A549 (cell line): Measurements from ENCODE around the gene MOGAT2. TPM values are rescaled to one million over a fixed set of nuclear protein-coding genes. Genes with fewer than 3 reads are reported as not detected.

Experiments
- ATAC-seq, 2 experiments: fragments of 200-7000 bp in 1 of 2; fragments of >200 bp in 1 of 2; cut with Nextera tagmentation in 1 of 2; cut with Tn5 transposase in 1 of 2; 3 replicates each; pipeline versions ENCODE4 v1.8.0 to v1.9.1; 2018 to 2020; ENCODE audit warnings: mild to moderate bottlenecking in 1 of 2, moderate library complexity in 1 of 2
- CTCF ChIA-PET: fragments of 300-600 bp; sonication (Branson Sonifier 250); formaldehyde crosslinking; extraction: SDS; loops from one replicate; lab custom pipeline; 2021; ENCODE audit warnings: antibody characterized with exemption, inconsistent platforms; lab: Yijun Ruan, JAX
- POLR2A ChIA-PET: fragments of 350-600 bp; formaldehyde crosslinking; extraction: SDS; loops from one replicate; lab custom pipeline; 2021; ENCODE audit warnings: antibody characterized with exemption, inconsistent platforms; lab: Yijun Ruan, JAX
- DNase-seq, 2 experiments: peaks; one replicate each; pipeline versions ENCODE4 v3.0.0 to v3.0.0-alpha.2; 2011 to 2016; ENCODE audit warnings: low read depth in 1 of 2, low spot score in 1 of 2
- FAIRE-seq: peaks from 2 replicates; lab custom pipeline; 2011; peaks lifted over from hg19 to GRCh38; lab: Jason Lieb, UNC
- H3K27ac ChIP-seq, 2 experiments: fragments of >200 bp; sonication (Bioruptor Twin); formaldehyde crosslinking; 3 replicates each; pipeline ENCODE4 v1.5.1; 2016 to 2017
- H3K4me1 ChIP-seq: fragments of >200 bp; sonication (Bioruptor Twin); formaldehyde crosslinking; 3 replicates; pipeline ENCODE4 v1.6.1; 2016
- H3K4me2 ChIP-seq: fragments of >200 bp; sonication (Bioruptor Twin); formaldehyde crosslinking; 3 replicates; pipeline ENCODE4 v1.6.1; 2016
- H3K4me3 ChIP-seq: fragments of >200 bp; sonication (Bioruptor Twin); formaldehyde crosslinking; 3 replicates; pipeline ENCODE4 v1.5.1; 2016
- H3K9me3 ChIP-seq: fragments of >200 bp; sonication (Bioruptor Twin); formaldehyde crosslinking; 3 replicates; pipeline ENCODE4 v1.6.1; 2016
- CBX8 ChIP-seq: fragments of 200-600 bp; sonication (generic); IDR thresholded peaks from 2 replicates; pipeline ENCODE4 v1.6.1; 2016
- CTCF ChIP-seq: fragments of >200 bp; sonication (Bioruptor Twin); formaldehyde crosslinking; IDR thresholded peaks from 3 replicates; pipeline ENCODE4 v1.5.1; 2016
- EHF ChIP-seq: fragments of 250-450 bp; sonication (Bioruptor Pico); IDR thresholded peaks from 2 replicates; pipeline ENCODE4 v1.5.0; 2020; ENCODE audit warnings: mild to moderate bottlenecking
- EHMT2 ChIP-seq: fragments of 200-600 bp; sonication (generic); IDR thresholded peaks from 2 replicates; pipeline ENCODE4 v1.6.1; 2016; ENCODE audit warnings: antibody characterized with exemption, low read depth, mild to moderate bottlenecking, moderate library complexity
- FOXS1 ChIP-seq: fragments of 250-450 bp; sonication (Bioruptor Pico); IDR thresholded peaks from 2 replicates; pipeline ENCODE4 v1.5.0; 2020; ENCODE audit warnings: mild to moderate bottlenecking, moderate library complexity
- KDM5A ChIP-seq: fragments of 200-600 bp; sonication (generic); IDR thresholded peaks from 2 replicates; pipeline ENCODE4 v1.6.1; 2016; ENCODE audit warnings: antibody characterized with exemption, mild to moderate bottlenecking
- MAFK ChIP-seq: fragments of 450-650 bp; IDR thresholded peaks from 2 replicates; pipeline ENCODE4 v1.6.1; 2014; ENCODE audit not compliant: partially characterized antibody
- MAX ChIP-seq: IDR thresholded peaks from 2 replicates; pipeline ENCODE4 v1.6.1; 2012
- NPAS2 ChIP-seq: fragments of 250-450 bp; sonication (Bioruptor Pico); IDR thresholded peaks from 2 replicates; pipeline ENCODE4 v1.8.0; 2022; ENCODE audit warnings: mild to moderate bottlenecking, moderate library complexity, borderline replicate concordance
- RARB ChIP-seq: fragments of 250-450 bp; sonication (Bioruptor Pico); IDR thresholded peaks from 2 replicates; pipeline ENCODE4 v1.8.0; 2021; ENCODE audit warnings: mild to moderate bottlenecking, moderate library complexity
- RCOR1 ChIP-seq: fragments of 150-350 bp; IDR thresholded peaks from 2 replicates; pipeline ENCODE4 v1.6.1; 2014; ENCODE audit warnings: antibody characterized with exemption, low read length, low read depth
- RNF2 ChIP-seq: fragments of 200-600 bp; sonication (generic); IDR thresholded peaks from 2 replicates; pipeline ENCODE4 v1.6.1; 2016; ENCODE audit warnings: low read depth, mild to moderate bottlenecking, antibody characterized with exemption, moderate library complexity, borderline replicate concordance
- SMC3 ChIP-seq: fragments of >200 bp; sonication (Bioruptor Twin); formaldehyde crosslinking; IDR thresholded peaks from 3 replicates; pipeline ENCODE4 v1.6.1; 2018; ENCODE audit warnings: inconsistent platforms
- USF2 ChIP-seq: fragments of 450-650 bp; IDR thresholded peaks from 2 replicates; pipeline ENCODE4 v1.6.1; 2014; ENCODE audit warnings: antibody characterized with exemption
- ZC3H11A ChIP-seq: fragments of 450-650 bp; IDR thresholded peaks from 2 replicates; pipeline ENCODE4 v1.6.1; 2014; ENCODE audit warnings: antibody characterized with exemption, mild to moderate bottlenecking
- ZFP36 ChIP-seq: fragments of 450-650 bp; IDR thresholded peaks from 2 replicates; pipeline ENCODE4 v1.6.1; 2014; ENCODE audit warnings: borderline replicate concordance; ENCODE audit not compliant: partially characterized antibody
- ZNF302 ChIP-seq: fragments of 250-450 bp; sonication (Bioruptor Pico); IDR thresholded peaks from 2 replicates; pipeline ENCODE4 v1.9.0; 2021; ENCODE audit warnings: inconsistent platforms, mild to moderate bottlenecking, moderate library complexity
- WGBS: methylation state at CpG from one replicate; pipeline ENCODE4 v1.1.6; 2017; ENCODE audit errors: missing lambda C conversion rate; 5-methylcytosine and 5-hydroxymethylcytosine counted together
- polyA plus RNA-seq, 4 experiments: library from polyadenylated mRNA; depleted of rRNA in 3 of 4; stranded (reverse); fragments of >200 nt; fragmentation: RNase III in 1 of 4; extraction: RNeasy Plus Mini Kit Qiagen cat#74134 plus additional on column Dnase treatment in 1 of 4; gene quantifications; 2 replicates in 3 of 4; 3 replicates in 1 of 4; pipeline ENCODE4 v1.2.3, GENCODE V29; 2011 to 2017
- TF ChIP-seq, protein P1 (sequence below): fragments of >200 bp; sonication (Bioruptor Twin); formaldehyde crosslinking; IDR thresholded peaks from 2 replicates; pipeline ENCODE4 v1.6.1; 2016

The MOGAT2 gene
- polyA plus RNA-seq, 2 of the 4 experiments (the other 2 are of a cell fraction) = not detected

GRCh38 chr11:75731095-75731494, 13.5 kb downstream of the MOGAT2 start (continued):
- TF ChIP-seq, protein P1, sequence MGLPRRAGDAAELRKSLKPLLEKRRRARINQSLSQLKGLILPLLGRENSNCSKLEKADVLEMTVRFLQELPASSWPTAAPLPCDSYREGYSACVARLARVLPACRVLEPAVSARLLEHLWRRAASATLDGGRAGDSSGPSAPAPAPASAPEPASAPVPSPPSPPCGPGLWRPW = no peak

GRCh38 chr11:75733071-75733430, 15.4 kb downstream of the MOGAT2 start:
- TF ChIP-seq, protein P1 = no peak
- TF ChIP-seq MAFK (no peak), EHF (CRISPR knock-in tag) (no peak), KDM5A (no peak), USF2 (no peak), RARB (CRISPR knock-in tag) (no peak)
- H3K4me3 ChIP-seq = no peak overlapping the region
- ChIA-PET POLR2A (no interaction called here), CTCF (no interaction called here)
- no peak for ATAC-seq
- WGBS = 78% methylated on average over 8 of the region's 8 CpGs
- no peaks in the 10 kb centered on the region for H3K9me3 ChIP-seq
- DNase-seq = no peak
- no peak for FAIRE-seq
- H3K4me2 ChIP-seq = no peak overlapping the region
- no peaks in the 10 kb centered on the region for H3K4me1 ChIP-seq
- no peak overlapping the region for H3K27ac ChIP-seq

- H3K4me2 ChIP-seq = no peak overlapping the region
- WGBS = 47% methylated on average over 5 of the region's 5 CpGs
- no peak overlapping the region for H3K4me3 ChIP-seq
- CTCF ChIA-PET = interaction anchor here (2.6 kb wide), 1 partner anchor 11 kb away, joined by 9 read pairs; no protein-coding TSS in a partner anchor
- DNase-seq (no peak), FAIRE-seq (no peak), ATAC-seq (no peak)
- H3K9me3 ChIP-seq = no peaks in the 10 kb centered on the region
- no peak overlapping the region for H3K27ac ChIP-seq
- no peaks in the 10 kb centered on the region for H3K4me1 ChIP-seq
- POLR2A ChIA-PET = no interaction called here
- TF ChIP-seq ZNF302 (no peak), MAFK (no peak), ZFP36 (no peak), ZC3H11A (no peak), RCOR1 (no peak), SMC3 (no peak), MAX (no peak), EHMT2 (no peak), CBX8 (no peak), FOXS1 (no peak), RNF2 (no peak), CTCF (no peak)
Observed at GRCh38 chr11:75733431-75734107, 15.9 kb downstream of the MOGAT2 start.

GRCh38 chr11:75734491-75735180, 17.0 kb downstream of the MOGAT2 start:
- DNase-seq (no peak), FAIRE-seq (no peak), ATAC-seq (no peak; a peak in 1 of 6 replicates)
- POLR2A ChIA-PET = no interaction called here
- Histone ChIP-seq H3K4me1 (no peaks in the 10 kb centered on the region), H3K4me2 (no peak overlapping the region)
- TF ChIP-seq MAFK (peak; percentile 3), NPAS2 (CRISPR knock-in tag) (no peak)
- TF ChIP-seq, all 56 proteins: peak for 1
- no peak overlapping the region for H3K27ac ChIP-seq
- 45% methylated on average over 4 of the region's 5 CpGs for WGBS
- CTCF ChIA-PET = interaction anchor here (0.5 to 2.6 kb wide), 5 partner anchors 12 to 951 kb away, joined by 3 to 9 read pairs (median 3); no protein-coding TSS in a partner anchor
- H3K4me3 ChIP-seq = no peak overlapping the region
- peaks cover 5% of the 10 kb centered on the region; the same call in 1 of the 3 replicates for H3K9me3 ChIP-seq
